AG10803 (cell line): ENCODE measurements around the gene PPFIA2.

Source experiments
- DNase-seq: peaks from one replicate; pipeline ENCODE4 v3.0.0; 2010; ENCODE audit warnings: low read depth
- H3K4me3 ChIP-seq: 2 replicates; pipeline ENCODE4 v1.5.1; 2011; ENCODE audit warnings: mild to moderate bottlenecking, low read length, control low read depth
- TF ChIP-seq, protein P1 (sequence below): conservative IDR thresholded peaks from 2 replicates; pipeline ENCODE4 v1.5.1; 2011; ENCODE audit warnings: mild to moderate bottlenecking, low read length, control low read depth, inconsistent platforms

PPFIA2 gene

DNA sequence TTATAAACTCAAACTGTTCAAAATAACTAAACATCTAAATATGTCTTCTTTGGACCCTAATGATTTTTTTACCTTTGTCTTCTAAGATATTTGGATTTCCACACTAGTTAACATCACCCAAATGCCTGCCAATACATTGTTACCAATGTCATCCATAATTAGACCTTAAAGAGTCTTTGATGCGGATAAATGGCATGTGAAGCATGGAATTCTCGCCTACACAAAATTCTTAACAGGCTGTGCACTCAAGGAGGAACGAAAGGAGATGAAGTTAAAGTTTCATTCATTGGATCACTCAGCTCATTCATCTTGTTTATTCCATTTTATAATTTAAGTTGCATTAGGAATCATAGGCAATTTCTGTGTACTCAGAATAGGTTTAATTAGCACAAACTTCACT is 461.5 kb downstream of the PPFIA2 start:
- H3K4me3 ChIP-seq: no peak overlapping the region
- TF ChIP-seq, protein P1, sequence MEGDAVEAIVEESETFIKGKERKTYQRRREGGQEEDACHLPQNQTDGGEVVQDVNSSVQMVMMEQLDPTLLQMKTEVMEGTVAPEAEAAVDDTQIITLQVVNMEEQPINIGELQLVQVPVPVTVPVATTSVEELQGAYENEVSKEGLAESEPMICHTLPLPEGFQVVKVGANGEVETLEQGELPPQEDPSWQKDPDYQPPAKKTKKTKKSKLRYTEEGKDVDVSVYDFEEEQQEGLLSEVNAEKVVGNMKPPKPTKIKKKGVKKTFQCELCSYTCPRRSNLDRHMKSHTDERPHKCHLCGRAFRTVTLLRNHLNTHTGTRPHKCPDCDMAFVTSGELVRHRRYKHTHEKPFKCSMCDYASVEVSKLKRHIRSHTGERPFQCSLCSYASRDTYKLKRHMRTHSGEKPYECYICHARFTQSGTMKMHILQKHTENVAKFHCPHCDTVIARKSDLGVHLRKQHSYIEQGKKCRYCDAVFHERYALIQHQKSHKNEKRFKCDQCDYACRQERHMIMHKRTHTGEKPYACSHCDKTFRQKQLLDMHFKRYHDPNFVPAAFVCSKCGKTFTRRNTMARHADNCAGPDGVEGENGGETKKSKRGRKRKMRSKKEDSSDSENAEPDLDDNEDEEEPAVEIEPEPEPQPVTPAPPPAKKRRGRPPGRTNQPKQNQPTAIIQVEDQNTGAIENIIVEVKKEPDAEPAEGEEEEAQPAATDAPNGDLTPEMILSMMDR: no peak
- DNase-seq: peak; percentile 24

DNA sequence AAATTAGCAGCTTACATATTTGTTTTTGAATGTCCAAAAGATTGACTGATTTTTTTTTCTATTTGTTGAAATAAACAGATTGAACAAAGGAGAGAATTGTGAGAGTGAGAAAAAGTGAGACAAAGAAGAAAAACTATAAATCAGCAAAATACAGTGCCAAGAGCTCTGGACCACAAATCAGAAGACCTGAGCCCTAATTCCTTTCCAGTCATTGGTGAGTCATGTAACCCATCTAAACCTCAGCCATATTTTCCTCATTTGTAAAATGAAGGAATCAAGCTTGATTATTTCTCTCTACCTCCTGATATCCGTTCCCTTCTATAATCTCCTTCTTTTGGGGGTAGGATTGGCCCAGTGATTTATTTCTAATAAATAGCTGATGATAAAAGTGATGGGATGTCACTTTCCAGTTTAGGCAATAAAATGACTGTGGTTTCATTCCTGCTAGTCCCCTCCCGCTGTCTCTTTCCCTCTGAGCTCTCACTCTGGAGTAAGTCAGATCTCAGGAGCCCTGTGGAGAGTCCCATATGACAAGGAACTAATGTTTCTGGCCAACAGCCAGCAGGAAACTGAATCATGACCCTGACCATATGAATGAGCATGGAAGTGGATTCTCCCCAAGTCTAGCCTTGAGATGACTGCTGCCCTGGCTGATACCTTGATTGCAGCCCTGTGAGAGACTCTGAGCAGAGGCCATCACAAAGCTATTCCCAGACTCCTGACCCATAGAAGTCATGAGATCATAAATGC is 462.4 kb downstream of the PPFIA2 start:
- DNase-seq: peak; percentile 48
- TF ChIP-seq, protein P1: no peak
- no peak overlapping the region for H3K4me3 ChIP-seq

DNA sequence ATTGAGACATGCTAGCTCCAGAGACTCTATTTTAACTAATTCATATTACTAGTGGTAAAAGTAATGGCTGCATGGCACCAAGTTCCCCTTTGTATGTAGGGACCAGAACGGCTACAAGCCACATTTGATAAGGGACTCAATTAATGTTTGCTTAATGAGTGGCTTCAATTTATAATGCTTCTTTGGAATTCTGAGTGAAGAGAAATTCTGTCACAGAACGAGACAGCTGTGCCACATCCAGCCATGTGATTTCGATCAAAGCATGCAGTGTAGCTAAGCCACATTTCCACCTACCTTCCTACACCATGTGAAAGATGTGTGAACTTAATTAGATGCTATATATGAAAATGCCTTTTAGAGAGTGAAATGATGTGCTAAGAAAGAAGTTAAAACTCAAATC is 463.9 kb downstream of the PPFIA2 start:
- TF ChIP-seq, protein P1: no peak
- no peak overlapping the region for H3K4me3 ChIP-seq
- no peak for DNase-seq

DNA sequence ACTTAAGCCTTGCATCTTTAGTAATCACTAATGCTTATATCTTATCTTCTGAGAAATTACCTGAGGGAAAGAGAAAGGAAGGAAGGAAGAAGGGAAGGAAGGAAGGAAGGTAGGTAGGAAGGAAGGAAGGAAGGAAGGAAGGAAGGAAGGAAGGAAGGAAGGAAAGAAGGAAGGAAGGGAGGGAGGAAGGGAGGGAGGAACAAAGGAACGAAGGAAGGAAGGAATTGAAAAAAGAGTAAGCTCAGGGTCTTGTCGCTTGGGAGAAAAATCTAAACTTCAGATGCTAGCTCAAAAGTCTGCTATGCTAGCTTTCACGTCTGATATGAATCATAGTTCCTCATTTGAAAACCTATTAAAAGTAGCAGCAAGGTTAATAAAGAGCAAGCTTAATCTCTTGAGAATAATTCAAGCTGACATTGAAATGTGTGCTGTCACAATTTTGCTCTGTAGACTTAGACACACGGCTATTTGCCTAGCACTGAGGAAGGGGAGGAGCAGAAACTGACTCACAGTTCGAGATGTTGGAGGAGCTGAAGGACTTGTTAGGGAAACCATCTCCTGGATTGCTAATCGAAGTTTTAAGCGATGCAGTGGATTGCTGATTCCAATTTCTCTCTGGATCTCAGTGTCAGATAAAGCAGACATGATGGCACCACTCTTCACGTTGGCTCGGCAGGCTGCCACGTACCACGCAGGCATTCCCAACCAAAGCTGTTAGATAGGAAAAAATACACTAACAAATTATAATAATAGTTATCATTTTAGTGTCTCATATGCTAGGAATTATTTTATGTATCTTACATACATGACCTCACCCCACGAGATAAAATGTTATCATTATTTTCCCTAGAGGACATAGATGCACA is 464.6 kb downstream of the PPFIA2 start:
- TF ChIP-seq, protein P1: no peak
- DNase-seq: no peak

DNA sequence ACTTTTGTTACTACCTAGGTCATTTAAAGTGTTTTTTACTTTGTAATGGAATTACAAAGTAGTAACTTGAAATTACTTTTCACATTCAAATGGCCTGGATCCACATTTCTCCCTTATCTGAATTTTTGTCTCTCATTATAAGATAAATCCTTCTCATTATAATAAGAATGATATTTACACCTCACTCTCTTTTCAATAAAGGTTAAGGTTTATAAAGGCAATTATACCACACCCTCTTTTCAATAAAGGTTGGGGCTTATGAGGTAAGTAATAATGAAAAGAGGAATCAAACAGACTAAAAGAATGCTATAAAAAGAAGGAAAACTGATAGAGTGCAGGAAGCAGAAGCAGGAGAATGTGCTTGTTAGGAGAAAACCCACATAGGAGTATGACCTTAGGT is 470.5 kb downstream of the PPFIA2 start:
- no peak overlapping the region for H3K4me3 ChIP-seq
- no peak for DNase-seq
- TF ChIP-seq, protein P1: no peak

More for the DNA sequence above, 464.6 kb downstream of the PPFIA2 start:
- no peak overlapping the region for H3K4me3 ChIP-seq

DNA sequence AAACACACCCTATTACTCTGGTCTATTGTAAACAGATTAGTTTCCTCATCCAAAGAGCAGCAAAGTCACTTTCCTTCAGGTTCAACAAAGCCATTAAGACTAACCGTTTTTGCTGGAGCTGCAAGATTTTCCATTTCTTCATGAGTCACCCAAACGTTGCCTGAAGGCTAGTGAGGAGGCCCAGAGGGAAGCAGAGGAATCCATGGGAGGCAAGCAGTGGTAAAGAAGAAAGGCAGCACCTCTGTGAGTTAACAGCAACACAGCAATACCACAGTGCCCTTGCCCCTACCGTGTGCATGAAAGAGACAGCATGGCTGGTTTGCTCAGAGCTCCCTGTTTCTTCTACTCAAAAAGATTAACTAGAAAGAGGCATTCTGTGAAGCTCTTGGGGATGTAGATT is 475.0 kb downstream of the PPFIA2 start:
- no peak overlapping the region for H3K4me3 ChIP-seq
- no peak for DNase-seq
- TF ChIP-seq, protein P1: no peak
